GM12878 (cell line): Measurements from ENCODE around the gene SELENOM.

Experiments
- EZH2 ChIP-seq: IDR thresholded peaks from 2 replicates; pipeline ENCODE4 v1.6.1; 2012; ENCODE audit warnings: low read depth, mild to moderate bottlenecking, control low read depth, inconsistent platforms, low read length, borderline replicate concordance; ENCODE audit not compliant: control insufficient read depth
- RELB ChIP-seq: fragments of 450-650 bp; IDR thresholded peaks from 2 replicates; pipeline ENCODE4 v1.6.1; 2017; ENCODE audit warnings: low read depth, mild to moderate bottlenecking, moderate library complexity

GRCh38 chr22:31086703-31087330 is 20.6 kb downstream of the SELENOM start:
- no peak for TF ChIP-seq RELB
- no peak for TF ChIP-seq EZH2
